A549 (cell line): ENCODE data around the gene RER1.

Source experiments
- CBX8 ChIP-seq: fragments of 200-600 bp; sonication (generic); IDR thresholded peaks from 2 replicates; pipeline ENCODE4 v1.6.1; 2016
- CEBPB ChIP-seq, 2 experiments: fragments of >200 bp in 1 of 2; sonication (Bioruptor Twin) in 1 of 2; formaldehyde crosslinking in 1 of 2; IDR thresholded peaks; 2 replicates each; pipeline ENCODE4 v1.6.1; 2012 to 2016
- CHD2 ChIP-seq: fragments of 150-350 bp; IDR thresholded peaks from 2 replicates; pipeline ENCODE4 v1.6.1; 2014; ENCODE audit warnings: low read length; ENCODE audit not compliant: partially characterized antibody
- CTCF ChIP-seq: fragments of >200 bp; sonication (Bioruptor Twin); formaldehyde crosslinking; IDR thresholded peaks from 3 replicates; pipeline ENCODE4 v1.5.1; 2016
- POLR2A ChIP-seq: IDR thresholded peaks from 2 replicates; pipeline ENCODE4 v1.6.1; 2012; ENCODE audit warnings: mild to moderate bottlenecking, low read length
- SMC3 ChIP-seq: fragments of >200 bp; sonication (Bioruptor Twin); formaldehyde crosslinking; IDR thresholded peaks from 3 replicates; pipeline ENCODE4 v1.6.1; 2018; ENCODE audit warnings: inconsistent platforms
- ZFP36 ChIP-seq: fragments of 450-650 bp; IDR thresholded peaks from 2 replicates; pipeline ENCODE4 v1.6.1; 2014; ENCODE audit warnings: borderline replicate concordance; ENCODE audit not compliant: partially characterized antibody

GRCh38 chr1:2425892-2426291 lies 34.3 kb downstream of the RER1 start:
- no peak for TF ChIP-seq CTCF
- no peak for TF ChIP-seq ZFP36
- TF ChIP-seq CHD2: no peak
- TF ChIP-seq CBX8: no peak
- no peak for TF ChIP-seq CEBPB (IDR thresholded peaks at IDR 0.05)
- TF ChIP-seq POLR2A: no peak
- TF ChIP-seq SMC3: no peak
